HG03095 (cell line): ENCODE measurements around the gene DELE1.

ENCODE experiments used
- ATAC-seq: cut with Tn5 transposase; IDR thresholded peaks from one replicate; pipeline ENCODE4 v1.9.1; 2021; ENCODE audit warnings: moderate library complexity; ENCODE audit not compliant: unreplicated experiment

The DELE1 gene

GRCh38 chr5:141989720-141990119 lies 66.0 kb downstream of the DELE1 start:
- no peak for ATAC-seq
